ENCODE results near the gene CPA1.

The CPA1 gene

DNA sequence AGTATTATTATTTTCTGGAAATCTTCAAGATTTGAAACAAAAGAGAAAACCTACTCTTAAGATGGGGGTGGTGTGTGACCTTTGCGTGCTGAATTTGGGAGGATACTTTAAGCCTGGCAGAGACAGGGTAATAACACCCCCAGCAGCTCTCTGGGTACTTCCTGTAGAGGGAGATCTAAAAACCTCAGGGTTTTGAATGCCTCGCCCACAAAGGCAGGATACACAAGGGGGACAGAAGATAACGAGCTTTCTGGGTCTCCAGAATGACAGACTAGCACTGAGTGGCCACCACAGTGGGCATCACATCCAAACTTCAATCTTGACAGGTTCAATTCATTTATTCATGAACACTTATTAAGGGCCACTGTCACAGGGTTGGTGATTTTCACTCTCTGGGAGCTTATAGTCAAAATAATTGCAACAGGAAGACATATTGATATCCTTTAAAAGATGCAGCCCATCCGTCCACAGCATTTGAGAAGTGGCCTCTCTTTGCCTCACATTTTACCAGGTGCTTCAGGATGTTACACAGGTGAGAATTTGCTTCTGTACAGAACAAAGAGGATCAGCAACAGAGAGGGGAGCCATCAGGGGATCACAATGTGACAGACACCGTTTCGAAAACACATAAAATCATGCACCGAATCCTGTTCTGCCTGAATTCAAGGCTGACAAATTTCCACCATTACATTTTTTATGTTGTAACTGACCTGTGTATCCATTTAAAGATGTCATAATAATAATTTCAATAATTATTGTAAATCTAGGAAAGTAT is 14.3 kb downstream of the CPA1 start:
- no peak for DNase-seq (ENCODE audit: low read depth in 2 of 2)

DNA sequence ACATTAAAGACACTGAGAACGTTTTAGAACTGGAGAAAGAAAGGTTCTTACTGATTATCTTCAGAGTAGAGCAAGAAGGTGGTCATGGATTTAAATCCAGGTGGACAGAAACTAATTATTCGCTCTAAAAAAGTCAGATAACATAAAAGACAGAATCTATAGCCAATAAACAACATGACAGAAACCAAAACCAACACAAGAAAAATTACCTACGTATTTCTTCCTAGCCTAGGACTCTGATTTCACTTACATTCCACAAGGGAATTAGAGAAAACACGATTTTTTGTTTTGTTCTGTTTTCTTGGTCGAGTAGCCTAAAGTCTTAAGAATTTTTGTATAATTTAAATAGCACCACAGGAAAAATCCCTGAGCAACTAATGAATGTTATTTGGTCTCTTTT is 15.1 kb downstream of the CPA1 start:
- no peak for DNase-seq (ENCODE audit: low read depth in 2 of 2)

DNA sequence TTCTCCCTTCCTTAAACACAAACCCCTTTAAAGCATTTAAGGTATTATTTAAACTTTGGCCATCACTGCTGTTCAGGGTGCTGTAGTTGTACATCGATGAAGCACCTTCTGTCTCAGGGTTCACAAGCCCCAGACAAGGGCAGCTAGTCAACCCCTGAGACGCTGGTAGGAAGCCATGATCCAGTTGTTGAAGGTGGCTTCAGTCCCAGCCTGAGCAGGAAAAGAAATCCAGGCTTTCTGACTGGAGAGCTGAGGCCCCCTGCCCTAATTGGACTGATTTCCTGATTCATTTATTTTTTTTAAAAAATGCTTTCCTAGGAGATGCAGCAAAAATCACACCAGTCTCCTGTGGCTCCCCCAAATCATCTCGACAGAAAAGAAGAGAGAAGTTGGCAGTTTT is 15.8 kb downstream of the CPA1 start:
- no peak for DNase-seq (ENCODE audit: low read depth in 2 of 2)

DNA sequence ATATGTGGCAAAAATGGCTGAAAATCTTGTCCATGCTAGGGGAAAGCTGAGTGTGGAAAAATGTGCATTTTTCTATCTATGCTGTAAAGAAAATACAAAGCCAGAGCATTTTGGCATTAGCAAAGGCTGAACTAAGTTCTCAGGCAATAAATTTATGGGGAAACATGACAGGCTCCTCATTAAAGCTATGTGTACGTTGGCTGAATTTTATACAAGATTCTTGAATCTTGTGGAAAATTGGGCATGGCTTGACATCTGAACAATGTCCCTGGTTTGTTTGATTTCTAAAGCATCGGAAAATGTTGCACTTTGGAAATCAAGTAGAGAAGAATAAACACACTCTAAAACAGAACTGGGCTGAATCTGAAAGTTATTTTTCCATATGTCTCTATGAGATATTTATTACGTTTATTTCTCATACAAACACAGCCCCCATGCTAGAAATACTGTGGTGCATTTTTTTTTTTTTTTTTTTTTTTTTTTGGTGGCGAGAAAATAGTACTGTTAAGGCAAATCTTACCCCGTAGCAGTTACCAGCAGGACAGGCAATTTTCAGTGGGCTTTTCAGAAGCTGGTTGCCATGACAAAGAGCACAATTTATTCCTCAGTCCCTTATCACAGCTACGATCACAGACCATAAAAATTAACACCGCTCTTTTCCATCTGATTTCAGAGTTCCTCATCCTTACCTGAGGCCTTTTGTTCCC is 16.9 kb downstream of the CPA1 start:
- DNase-seq (ENCODE audit: low read depth in 2 of 2), result no peak

DNA sequence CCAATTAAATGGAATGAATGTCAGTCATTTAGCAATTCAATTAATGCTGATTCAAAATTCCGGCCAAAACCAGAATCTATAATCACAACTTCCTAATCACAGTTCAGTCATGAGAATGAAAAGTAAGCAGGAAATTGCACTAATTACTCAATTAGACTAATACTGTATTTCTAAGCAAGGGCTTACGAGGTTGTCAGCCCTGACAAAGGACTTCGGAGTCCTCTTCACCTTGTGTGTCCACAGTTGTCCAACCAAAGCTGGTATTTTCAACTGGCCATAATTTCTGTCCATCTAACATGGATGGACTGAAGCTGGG is 17.4 kb downstream of the CPA1 start:
- no peak for DNase-seq (ENCODE audit: low read depth in 2 of 2)

DNA sequence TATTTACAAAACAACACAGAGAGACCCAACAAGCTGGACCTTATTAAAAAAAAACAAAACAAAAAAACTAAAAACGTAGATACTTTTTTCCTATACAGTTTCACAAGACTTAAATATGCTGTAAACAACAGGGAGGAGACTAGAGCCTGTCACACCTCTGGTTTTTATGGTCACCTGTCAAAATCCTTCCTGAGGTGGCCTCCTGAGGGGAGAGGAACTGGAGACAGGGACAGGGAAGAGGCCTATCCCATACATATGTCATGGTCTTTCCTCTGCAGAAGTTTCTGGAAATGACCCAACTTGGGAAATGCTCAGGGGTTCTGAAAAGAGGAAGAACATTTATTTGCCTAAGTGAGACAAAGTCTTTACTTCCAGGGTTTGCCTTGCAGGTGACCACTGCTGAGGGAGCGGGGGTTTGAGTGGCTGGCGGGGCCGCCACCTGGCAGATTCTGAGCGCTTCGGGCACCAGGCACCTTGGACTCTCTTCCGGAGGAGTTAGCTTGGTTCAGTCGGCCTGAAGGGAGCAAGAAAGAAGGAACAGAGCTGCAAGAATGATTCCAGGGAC is 18.3 kb downstream of the CPA1 start:
- no peak for DNase-seq (ENCODE audit: low read depth in 2 of 2)

DNA sequence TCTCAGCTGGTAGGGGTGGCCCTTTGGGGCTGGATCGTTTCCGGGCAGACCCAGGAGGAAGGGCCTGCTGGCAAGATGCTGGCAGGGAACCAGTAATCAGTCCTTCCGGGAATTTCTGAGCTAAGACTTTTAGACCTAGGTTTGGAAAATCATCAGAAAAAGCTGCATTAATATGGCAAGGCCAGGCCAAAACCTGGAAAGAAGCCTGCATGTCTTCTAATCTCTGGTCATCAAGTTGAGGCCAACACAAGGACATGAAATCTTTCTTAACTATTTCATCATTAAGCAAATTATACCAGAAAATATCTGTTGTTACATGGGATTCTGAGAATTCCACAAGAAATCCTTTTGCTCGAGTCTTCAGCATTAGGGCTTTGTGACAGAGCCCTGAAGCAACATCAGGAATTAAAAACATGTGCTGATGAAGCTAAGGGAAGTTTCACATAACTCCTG is 19.9 kb downstream of the CPA1 start:
- no peak for DNase-seq (ENCODE audit: low read depth in 2 of 2)

DNA sequence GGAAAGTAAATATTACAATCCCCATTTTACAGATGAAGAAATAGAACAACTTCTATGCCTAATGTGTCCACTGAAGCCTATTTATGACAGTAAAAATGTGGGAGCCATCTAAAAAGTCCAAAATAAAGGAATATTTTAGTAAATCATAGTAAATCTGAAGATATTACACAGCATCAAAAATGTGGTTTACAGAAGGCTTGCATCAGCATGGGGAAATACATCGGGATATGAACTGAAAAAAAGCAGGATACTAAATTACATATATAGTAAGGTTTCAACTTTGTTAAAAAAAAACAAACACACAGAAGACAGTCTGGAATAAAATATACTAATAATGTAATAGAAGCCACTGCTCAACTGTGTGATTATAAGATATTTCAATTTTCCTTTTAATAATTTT is 20.8 kb downstream of the CPA1 start:
- no peak for DNase-seq (ENCODE audit: low read depth in 2 of 2)

DNA sequence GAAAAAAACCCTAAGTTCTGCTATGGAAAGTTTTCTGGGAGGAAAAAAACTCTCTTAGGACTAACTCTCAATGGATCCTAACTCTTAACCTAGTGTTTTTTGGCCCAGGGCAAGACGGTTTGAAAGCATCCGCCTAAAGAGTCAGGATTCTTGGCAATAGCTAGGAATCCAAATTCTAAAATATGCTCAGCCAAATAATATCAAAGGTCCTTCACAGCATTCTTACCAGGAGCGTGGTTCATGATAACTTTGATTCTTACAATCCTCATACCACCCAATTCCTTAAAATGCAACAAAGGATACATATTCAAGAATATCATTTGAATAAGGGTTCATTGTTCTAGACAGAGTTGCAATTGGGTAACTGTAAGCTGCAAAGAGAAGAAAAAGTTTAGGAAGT is 21.3 kb downstream of the CPA1 start:
- DNase-seq (ENCODE audit: low read depth in 2 of 2), result no peak

DNA sequence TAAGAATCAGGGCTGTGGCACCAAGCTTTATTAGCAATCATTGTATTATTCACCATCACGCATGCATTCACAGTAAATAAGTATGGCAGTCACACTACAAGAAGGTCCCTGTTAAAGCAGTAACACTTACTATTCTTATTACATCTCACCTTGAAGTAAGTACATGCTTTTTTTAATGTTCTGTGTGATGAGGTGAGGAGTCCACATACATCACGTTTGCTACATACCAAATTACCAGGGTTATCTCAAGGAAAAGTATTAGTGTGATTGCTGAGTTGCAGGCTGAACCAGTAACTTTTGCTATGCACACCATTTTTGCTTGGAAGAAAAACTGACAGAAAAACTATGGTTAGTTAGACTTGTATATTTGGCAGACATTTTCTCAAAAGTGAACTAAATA is 24.7 kb downstream of the CPA1 start:
- DNase-seq (ENCODE audit: low read depth in 2 of 2), result no peak

DNA sequence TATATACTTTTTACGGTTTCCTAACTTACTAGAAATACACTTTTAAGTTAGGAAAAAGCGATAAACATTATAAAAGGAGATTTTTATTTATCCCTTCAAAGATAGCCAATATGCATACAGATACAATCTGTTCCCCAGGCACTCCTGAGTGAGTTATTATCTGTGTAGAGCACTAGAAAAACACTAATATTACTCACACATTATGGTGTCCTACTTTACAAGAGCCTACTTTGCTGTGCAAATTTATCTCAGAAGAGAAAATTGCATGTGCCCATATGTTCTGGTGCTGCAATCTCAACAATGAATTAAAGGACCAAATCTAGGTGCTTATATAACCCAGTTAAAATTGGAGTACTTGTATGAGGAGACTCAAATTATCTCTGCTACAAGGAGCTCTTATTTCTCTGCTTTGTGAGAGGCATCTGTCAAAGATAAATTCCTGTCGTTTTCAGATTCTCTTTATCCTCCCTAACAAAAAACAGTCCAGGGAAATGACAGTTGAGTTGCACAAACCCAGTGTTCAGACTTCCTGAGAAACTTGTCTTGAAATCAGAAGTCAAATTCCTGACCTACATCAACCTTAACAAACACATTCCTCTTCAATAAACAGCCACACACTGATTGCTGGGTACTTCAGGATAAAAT is 28.9 kb downstream of the CPA1 start:
- no peak for DNase-seq (ENCODE audit: low read depth in 2 of 2)

DNA sequence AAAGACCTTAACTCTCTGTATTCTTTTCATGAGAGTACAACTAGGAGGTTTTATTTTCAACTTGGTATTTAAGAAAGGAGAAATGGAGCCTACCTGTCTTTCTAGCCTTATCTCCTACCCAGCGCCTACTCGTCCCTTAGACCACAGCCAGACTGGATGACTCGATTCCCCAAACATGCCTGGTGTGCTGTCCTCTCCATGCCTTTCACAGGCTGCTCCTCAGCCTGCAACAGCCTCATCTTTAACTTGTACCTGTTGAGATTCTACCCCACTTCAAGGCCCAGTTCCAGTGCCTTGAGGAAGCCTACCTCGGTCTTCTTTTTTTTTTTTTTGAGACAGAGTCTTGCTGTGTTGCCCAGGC is 29.4 kb downstream of the CPA1 start:
- no peak for DNase-seq (ENCODE audit: low read depth in 2 of 2)

DNA sequence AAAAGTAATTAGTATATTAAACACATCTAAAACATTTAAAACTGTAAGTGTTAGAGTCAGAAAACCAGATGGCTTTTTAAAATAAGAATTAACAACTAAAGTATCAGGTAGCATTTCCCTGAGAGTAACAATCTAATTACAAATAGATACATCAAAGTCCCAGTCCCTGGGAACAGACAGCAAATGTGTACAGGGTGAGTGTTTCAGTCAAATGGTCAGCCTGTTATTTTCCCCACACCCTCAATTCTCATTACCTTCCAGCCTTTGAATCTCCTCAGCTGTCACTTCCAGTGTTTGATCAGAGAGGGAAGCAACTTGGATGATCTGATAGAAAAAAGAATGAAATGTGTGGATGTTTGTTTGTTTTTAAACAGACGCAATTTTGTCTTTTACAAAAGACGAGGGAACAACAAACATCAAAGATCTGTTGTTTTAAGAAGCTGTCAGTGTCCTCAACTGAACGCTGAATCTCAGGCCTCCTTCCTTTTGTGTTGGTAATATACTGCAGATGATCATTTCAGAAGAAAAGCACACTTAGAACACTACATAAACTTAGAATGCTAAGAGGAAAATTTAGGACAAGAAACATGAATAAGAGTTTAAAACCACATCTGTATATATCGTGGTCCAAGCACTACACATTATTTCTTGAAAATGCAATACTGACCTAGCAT is 30.7 kb downstream of the CPA1 start:
- no peak for DNase-seq (ENCODE audit: low read depth in 2 of 2)

DNA sequence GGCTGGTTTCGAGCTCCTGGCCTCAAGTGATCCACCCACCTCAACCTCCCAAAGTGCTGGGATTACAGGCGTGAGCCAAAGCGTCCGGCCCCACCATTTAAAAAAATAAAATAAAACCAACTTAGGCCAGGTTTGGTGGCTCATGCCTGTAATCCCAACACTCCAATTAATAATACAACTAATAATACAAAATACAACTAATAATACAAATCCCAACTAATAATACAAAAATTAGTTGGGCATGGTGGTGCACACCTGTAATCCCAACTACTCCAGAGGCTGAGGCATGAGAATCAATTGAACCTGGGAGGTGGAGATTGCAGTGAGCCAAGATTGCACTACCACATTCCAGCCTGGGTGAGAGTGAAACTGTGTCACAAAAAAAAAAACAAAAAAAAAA is 32.9 kb downstream of the CPA1 start:
- DNase-seq (ENCODE audit: low read depth in 2 of 2), result no peak

DNA sequence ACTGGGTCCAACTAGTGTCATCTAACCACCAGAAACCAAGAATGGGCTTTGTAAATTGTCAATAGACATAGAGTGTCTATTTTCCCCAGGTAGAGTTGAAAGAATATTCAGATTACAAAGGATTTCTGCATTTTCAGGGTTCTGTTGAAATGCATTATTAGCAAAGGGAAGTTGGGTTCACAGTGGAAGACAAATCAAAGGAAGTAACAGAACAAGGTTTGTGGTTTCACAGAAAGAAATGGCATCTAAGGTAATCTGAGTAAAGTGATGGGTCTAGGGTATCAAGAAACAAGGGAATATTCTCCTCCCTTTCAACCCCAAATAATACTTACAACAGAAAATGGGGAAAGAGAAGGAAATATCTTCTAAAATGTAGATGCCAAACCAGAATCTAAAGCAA is 34.7 kb downstream of the CPA1 start:
- no peak for DNase-seq (ENCODE audit: low read depth in 2 of 2)

DNA sequence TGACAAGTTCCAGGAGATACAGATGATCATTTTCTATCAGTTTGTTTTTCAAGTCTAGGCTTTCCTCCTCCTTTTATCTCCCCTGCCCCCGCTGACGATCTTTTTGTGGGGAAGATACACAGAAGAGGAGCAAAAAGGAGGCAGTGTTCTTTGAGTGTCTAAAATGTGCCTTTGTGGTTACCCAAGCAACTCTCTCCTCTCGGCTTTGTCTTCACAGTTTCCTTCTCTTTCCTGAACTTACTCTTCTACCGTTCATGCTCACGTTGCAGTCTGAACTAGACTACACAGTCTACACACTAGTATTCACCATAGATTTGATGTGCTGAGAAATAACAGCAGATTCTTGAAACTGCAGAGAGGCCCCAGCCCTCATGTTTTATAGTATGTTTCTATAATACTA is 36.9 kb downstream of the CPA1 start:
- DNase-seq (ENCODE audit: low read depth in 2 of 2), result no peak

DNA sequence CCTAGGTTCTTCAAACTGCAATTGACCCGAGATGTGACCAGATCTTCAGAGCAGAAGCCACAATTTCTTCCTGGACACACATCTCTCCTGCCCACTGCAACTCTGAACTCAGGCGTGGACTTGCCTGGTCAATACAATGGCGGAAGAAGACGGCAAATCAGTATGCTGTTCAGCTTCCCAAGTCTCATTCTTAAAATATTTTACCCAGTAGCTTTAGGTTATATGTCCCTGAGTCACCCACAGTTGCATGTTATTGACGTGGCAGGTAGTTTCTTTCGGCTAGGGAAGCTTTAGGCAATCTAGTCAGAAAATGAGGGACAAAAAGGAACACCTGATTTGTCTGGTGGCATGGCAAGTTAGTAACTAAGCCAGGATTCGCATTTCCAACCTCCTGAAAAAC is 38.0 kb downstream of the CPA1 start:
- DNase-seq (ENCODE audit: low read depth in 2 of 2), result no peak

DNA sequence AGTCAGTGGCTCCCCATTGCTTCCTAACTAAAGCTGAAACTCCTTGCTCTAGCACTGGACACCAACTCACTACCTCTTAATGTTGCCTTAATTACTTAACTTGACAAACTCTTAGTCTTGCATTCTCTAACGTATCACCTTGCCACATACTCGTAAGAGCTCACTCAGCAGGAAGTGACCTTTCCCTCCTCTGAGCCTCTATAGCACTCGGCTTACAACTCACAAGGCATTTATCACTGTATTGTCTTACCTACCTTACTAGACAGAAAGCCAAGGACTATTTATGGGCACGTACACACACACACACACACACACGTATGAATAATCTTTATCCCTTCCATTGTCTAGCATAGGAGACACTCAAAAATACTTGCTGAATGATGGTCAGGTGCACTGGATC is 39.4 kb downstream of the CPA1 start:
- no peak for DNase-seq (ENCODE audit: low read depth in 2 of 2)

DNA sequence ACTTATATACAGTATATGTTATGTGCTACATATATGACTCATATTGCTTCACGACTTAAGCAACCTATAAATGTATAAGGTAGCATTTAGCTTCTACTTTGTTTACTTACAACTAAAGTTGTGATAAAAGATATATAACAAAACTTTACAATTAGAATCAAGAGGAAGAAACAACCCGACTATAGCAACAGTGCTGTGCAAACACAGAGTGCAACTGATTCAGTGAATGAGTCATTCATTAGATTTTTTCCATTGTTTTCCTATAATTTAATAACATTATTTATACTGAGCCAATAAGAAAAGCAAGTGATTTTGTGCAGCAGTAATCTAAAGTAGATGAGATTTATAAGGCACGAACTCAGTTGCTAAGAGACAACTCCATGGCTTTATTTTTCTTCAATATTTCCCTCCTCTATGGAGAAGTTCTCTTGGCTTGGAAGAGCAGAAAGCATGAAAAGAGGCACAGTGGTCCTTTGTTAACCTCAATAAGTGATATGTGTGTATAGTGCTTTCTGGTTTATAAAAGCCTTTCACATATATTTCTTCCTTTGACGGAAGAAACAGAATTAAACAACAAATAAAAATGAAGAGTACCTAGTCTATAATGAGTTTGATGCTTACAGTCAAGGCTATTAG is 40.8 kb downstream of the CPA1 start:
- no peak for DNase-seq (ENCODE audit: low read depth in 2 of 2)

DNA sequence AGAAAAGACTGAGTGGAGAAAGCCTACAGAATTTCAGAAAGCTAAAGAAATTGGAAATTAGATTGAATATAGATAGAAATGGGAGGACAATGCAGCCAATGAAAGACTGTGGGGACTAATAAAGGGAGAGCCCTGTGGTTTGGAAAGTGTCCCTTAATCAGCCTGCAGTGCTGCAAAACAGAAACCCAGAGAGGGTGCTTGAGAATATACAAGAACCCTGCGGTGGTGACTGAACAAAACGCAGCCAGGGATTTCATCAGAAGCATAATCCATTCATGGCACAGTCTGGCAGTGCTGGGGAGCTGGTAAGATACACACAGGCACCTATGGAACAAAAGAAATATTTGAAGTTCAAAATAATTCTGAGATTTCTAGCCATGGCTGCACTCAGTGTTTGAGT is 41.4 kb downstream of the CPA1 start:
- no peak for DNase-seq (ENCODE audit: low read depth in 2 of 2)

DNA sequence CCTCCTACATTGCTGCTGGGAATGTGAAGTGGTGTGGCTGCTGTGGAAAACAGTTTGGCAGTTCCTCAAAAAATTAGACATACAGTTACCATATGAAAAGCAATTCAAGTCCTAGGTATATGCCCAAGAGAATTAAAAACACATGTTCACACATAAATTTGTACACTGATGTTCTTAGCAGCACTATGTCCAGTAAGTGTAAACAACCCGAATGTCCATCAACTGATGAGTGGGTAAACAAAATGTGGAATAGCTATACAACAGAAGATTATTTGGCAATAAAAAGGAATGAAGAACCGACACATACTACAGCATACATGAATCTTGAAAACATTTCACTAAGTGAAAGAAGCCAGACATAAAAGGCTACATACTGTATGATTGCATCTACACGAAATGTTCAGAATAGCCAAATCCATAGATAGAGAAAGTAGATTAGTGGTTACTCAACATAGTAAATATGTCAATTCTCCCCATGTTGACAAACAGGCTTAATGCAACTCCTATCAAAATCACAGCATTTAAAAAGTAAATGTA is 43.3 kb downstream of the CPA1 start:
- no peak for DNase-seq (ENCODE audit: low read depth in 2 of 2)

DNA sequence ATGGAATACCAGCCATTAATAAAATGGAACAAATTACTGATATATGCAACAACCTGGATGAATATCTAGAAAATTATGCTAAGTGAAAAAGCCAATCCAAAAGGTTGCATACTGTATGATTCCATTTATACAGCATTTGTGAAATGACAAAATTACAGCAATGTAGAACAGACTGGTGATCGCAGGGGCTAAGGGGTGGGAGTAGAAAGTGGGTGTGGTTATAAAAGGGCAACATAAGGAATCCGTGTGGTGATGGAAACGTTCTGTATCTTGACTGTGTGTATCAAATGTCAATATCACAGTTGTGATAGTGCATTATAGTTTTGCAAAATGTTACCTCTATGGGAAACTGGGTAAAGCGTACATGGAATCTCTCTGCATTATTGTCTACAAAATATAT is 45.5 kb downstream of the CPA1 start:
- DNase-seq (ENCODE audit: low read depth in 2 of 2), result no peak

All from stimulated activated CD8-positive, alpha-beta memory T cell treated with anti-CD3 and anti-CD28 coated beads, Interleukin-7, amount 100 ng/mL, for 1 hour (primary cell).